Measurements from ENCODE around the gene FBLIM1. TPM values are rescaled to one million over a fixed set of nuclear protein-coding genes. Genes with fewer than 3 reads are reported as not detected.

The FBLIM1 gene, protein sequence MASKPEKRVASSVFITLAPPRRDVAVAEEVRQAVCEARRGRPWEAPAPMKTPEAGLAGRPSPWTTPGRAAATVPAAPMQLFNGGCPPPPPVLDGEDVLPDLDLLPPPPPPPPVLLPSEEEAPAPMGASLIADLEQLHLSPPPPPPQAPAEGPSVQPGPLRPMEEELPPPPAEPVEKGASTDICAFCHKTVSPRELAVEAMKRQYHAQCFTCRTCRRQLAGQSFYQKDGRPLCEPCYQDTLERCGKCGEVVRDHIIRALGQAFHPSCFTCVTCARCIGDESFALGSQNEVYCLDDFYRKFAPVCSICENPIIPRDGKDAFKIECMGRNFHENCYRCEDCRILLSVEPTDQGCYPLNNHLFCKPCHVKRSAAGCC
- total RNA-seq = 14.6 TPM

GRCh38 chr1:15758343-15758931 is at the start of gene FBLIM1:
FBLIM1 (plus strand) TSS chr1:15758795; CDS start chr1:15764984, 6,189 bp downstream.
- DNase-seq = no peak

- no peak for DNase-seq
Observed at GRCh38 chr1:15709226-15709625, 49.4 kb upstream of the FBLIM1 start.

DNA sequence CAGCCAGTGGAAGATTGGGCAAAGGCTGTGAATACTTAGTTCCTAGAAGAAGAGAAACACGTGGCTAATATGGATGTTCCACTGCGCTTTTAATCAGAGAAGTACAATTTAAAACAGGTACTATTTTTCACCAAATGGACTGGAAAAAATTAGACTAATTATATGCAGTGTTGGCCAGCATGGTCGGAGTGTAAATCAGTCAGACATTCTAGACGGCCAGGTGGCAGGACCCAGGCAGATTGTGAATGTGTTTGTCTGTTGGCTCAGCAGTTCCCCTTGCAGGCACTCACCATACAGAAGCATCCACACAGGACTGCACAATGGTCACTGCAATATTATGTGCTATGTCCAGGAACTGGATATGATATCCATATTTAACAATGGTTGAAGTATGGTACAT is 46.4 kb upstream of the FBLIM1 start:
- no peak for DNase-seq

- no peak for DNase-seq
Observed at GRCh38 chr1:15714406-15715136, 44.0 kb upstream of the FBLIM1 start.

DNA sequence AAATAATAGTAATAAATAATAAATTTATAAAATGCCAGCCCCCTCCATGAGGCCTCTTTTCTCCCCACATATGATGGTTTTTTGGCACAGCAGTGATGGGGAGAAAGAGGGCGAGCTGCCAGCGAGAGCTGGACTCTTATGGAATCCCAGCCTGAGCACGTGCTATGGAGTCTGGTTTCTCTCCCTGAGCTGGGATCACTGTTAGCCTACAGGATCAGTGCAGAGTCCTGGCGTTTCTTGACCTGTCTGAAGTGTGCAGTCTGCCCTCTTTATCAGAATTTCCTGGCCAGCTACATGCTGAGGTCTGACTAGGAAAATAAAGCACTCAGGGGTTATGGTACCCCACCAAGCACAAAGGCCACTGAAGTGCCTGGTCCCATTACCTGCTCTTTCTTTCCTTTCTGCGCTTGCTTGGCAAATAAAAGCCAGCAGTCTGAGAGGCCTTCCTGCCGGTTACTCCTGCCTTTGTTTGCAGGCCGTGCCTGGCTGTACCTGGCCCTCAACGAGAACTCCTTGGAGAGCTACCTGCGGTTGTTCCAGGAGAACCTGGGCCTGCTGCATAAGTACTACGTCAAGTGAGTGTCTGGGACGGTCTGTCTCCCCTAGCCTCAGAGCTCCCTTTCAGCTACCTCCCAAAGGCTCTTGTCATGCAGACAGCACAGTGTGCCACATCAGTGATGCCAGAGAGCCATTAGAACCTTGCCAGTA is 41.0 kb upstream of the FBLIM1 start:
- no peak for DNase-seq

DNA sequence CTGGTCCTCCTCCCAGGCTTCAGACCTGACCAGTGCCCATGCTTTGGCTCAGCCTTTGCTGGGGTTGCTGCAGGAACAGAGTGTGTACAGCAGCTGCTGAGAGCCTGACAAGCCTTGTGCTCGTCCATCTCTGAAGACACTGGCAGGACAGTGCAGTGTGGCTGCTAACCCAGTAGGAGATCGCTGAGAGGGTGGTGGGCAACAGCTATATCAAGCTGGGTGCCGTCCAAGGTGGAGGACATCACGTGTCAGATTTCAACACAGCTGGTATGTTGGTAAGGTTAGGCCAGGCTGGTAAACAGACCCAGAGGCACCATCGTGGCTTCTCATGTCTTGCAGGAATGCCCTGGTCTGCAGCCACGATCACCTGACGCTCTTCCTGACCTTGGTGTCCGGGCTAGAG is 40.4 kb upstream of the FBLIM1 start:
- DNase-seq = no peak

DNA sequence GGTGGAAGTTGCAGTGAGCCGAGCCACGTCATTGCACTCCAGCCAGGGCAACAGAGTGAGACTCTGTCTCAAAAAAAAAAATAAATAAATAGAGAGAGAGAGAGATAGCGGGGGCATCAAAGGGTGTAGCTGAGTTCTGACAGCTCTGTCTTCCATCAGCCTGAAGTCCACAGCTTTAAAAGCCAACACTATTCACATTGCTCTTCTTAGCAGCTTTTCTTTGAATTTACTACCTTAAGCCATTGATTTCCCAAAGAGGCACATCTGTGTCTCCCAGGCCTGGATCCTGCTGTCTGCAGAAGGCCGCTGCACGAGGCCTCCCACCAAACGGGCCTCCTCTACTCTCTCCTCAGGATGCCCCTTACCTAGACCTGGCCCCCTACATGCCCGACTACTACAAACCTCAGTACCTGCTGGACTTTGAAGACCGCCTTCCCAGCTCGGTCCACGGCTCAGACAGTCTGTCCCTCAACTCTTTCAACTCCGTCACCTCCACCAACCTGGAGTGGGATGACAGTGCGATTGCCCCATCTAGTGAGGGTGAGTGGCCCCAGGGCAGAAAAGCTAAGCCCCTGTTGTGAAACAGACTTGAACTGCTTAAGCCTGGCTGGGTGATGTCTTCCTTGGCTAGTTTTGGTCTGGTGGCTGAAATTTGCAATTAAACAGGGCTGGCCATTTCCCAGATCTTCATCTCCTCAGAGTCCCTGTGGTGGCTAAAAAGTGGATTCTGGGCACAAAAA is 39.0 kb upstream of the FBLIM1 start:
- DNase-seq = no peak

- DNase-seq = no peak
Observed at GRCh38 chr1:15720861-15721260, 37.7 kb upstream of the FBLIM1 start.

- no peak for DNase-seq
Observed at GRCh38 chr1:15722411-15722810, 36.2 kb upstream of the FBLIM1 start.

DNA sequence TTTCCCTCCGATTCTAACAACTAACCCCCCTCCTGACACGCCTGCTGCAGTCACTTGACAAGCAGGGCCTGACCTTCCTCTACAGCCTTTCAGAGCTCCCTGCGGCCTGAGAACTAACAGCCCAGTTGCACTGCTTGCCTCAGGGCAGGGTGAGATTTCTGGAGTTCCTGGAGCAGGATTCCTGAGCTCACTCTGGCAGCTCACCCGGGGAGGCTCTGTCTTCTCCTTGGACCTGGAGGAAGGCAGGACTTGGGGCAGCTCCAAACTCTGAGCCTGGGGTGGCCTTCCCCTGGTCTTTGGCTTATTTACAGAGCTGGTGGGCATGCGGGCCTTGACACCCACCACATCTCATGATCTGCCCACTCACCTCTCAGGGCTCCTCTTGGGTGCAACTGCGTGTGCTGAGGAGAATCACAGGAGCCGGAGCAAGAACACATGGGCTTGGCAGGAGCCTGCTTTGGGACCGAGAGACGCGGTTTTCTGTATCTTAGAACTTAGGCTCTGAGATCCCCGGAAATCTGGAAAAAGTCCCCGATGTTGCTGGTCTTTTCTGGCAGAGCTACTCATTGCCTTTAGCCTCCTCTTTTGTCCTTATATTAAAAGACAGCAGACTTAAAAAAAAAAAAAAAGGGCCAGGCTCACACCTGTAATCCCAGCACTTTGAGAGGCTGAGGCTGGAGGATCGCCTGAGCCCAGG is 35.6 kb upstream of the FBLIM1 start:
- DNase-seq = no peak

- DNase-seq = no peak
Observed at GRCh38 chr1:15723631-15724246, 34.9 kb upstream of the FBLIM1 start.

- no peak for DNase-seq
Observed at GRCh38 chr1:15724949-15725880, 33.4 kb upstream of the FBLIM1 start.

GRCh38 chr1:15726508-15726907 is 32.1 kb upstream of the FBLIM1 start:
- DNase-seq = no peak

DNA sequence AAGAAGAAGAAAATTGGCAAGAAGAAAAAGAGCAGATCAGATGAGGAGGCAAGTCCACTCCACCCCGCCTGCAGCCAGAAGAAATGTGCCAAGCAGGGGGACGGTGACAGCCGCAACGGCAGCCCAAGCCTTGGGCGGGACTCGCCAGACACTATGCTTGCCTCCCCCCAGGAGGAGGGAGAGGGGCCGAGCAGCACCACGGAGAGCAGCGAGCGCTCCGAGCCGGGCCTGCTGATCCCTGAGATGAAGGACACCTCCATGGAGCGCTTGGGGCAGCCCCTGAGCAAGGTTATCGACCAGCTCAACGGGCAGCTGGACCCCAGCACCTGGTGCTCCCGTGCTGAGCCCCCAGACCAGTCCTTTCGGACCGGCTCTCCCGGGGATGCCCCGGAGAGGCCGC is 31.6 kb upstream of the FBLIM1 start:
- no peak for DNase-seq

DNA sequence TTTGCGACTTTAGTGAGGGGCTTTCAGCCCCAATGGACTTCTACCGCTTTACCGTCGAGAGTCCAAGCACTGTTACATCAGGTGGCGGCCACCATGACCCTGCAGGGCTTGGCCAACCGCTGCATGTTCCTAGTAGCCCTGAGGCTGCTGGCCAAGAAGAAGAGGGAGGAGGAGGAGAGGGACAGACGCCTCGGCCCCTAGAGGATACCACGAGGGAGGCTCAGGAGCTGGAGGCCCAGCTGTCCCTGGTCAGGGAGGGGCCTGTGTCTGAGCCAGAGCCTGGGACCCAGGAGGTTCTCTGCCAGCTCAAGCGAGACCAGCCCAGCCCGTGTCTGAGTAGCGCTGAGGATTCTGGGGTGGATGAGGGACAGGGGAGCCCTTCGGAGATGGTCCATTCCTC is 31.2 kb upstream of the FBLIM1 start:
- no peak for DNase-seq

DNA sequence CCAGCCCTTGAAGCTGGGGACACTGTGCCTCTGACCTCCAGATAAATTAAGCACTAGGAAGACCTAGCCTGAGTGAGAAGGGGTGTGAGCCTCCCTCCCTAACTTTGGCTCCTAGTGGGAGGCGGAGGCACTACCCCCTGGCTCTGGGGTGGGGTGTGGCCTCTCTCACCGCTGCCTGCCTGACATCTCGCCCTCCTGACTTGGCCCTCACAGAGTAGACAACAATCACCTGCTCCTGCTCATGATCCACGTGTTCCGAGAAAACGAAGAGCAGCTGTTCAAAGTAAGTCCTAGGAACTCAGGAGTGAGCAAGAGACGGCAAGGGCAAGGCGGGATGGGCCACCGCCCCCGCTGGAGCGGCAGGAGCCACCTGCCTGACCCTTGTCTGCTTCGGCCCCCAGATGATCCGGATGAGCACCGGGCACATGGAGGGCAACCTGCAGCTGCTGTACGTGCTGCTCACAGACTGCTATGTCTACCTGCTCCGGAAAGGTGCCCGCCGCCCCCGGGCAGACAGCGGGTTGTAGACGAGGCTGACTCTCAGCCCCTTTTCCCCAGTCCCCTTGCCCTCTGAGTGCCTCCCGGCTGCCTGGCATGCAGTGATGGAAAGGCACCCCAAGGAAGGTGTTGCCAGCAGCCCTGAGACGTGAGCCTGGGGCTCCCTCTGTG is 30.6 kb upstream of the FBLIM1 start:
- no peak for DNase-seq

GRCh38 chr1:15728937-15729657 is 29.5 kb upstream of the FBLIM1 start:
- DNase-seq = no peak

DNA sequence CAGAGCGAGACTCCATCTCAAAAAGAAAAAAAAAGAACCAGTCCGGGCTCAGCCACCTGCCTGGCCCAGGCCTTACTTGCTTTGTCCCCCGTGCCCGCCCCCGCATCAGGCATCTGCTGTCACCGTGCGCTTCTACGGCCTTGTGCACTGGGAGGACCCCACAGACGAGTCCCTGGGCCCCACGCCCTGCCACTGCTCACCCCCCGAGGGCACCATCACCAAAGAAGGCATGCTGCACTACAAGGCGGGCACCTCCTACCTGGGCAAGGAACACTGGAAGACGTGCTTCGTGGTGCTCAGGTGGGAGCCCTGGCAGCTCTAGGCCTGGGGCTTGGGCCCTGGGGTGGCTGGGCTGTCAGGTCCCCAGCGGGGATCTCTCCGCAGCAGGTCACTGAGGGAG is 28.2 kb upstream of the FBLIM1 start:
- DNase-seq = no peak

- no peak for DNase-seq
Observed at GRCh38 chr1:15730936-15731335, 27.7 kb upstream of the FBLIM1 start.

Data from skin of body (tissue), 2 donors.